Psoas muscle (tissue), 8 donors: ENCODE data around the gene COL5A1. TPM values are rescaled to one million over a fixed set of nuclear protein-coding genes. Genes with fewer than 3 reads are reported as not detected.

Source experiments
- ATAC-seq, 4 donors: fragments of 200-7000 bp; cut with Tn5 transposase; one replicate each; pipeline ENCODE4 v1.9.1; 2020; ENCODE audit warnings: moderate library complexity in 3 of 4, mild to moderate bottlenecking in 2 of 4
- DNase-seq, 2 donors: peaks; one replicate each; pipeline ENCODE4 v3.0.0-alpha.2; 2020
- H3K27ac ChIP-seq: fragments of 200-600 bp; one replicate; pipeline ENCODE4 v1.8.0; 2022
- H3K27me3 ChIP-seq, 3 donors: fragments of 200-600 bp in 1 of 3; one replicate each; pipeline versions ENCODE4 v1.6.1 to v1.8.0; 2013 to 2022; ENCODE audit warnings: low read length in 2 of 3, mild to moderate bottlenecking in 2 of 3, moderate library complexity in 1 of 3; ENCODE audit not compliant: insufficient read depth in 3 of 3
- H3K36me3 ChIP-seq, 2 donors: fragments of 200-600 bp in 1 of 2; one replicate each; pipeline versions ENCODE4 v1.6.1 to v1.8.0; 2013 to 2022; ENCODE audit warnings: low read depth in 1 of 2, mild to moderate bottlenecking in 1 of 2, moderate library complexity in 1 of 2; ENCODE audit not compliant: insufficient read depth in 1 of 2
- H3K4me1 ChIP-seq: fragments of 200-600 bp; one replicate; pipeline ENCODE4 v1.8.0; 2022
- H3K4me3 ChIP-seq: fragments of 200-600 bp; one replicate; pipeline ENCODE4 v1.8.0; 2022; ENCODE audit warnings: mild to moderate bottlenecking
- H3K9me3 ChIP-seq: fragments of 200-600 bp; one replicate; pipeline ENCODE4 v1.8.0; 2022
- WGBS, 3 donors: extraction: QIAGEN DNeasy Blood & Tissue Kit; methylation state at CpG; one replicate each; pipeline versions ENCODE4 v1.1.6 to v1.1.7; 2013; 5-methylcytosine and 5-hydroxymethylcytosine counted together
- intact Hi-C, 2 donors: fragments of 100-400 bp; cut with DNase I; formaldehyde crosslinking; loops; one replicate each; pipeline versions ENCODE4 v1.11.0 to v1.14.2; 2022
- polyA plus RNA-seq, 3 donors: library from polyadenylated mRNA; stranded (reverse); fragments of 200-250 nt; gene quantifications; one replicate each; pipeline ENCODE4 v1.2.3, GENCODE V29; 2013
- total RNA-seq, 4 donors: library from RNA; stranded (reverse); fragmentation: NEBNext Ultra II Directional in 2 of 4; extraction: Animal tissue kit (Norgen Biotek cat#: 25700) in 2 of 4; gene quantifications; one replicate each; pipeline versions ENCODE4 v1.2.1 to v1.2.4, GENCODE V29; 2021 to 2023
- TF ChIP-seq, protein P1 (sequence below): fragments of 200-600 bp; IDR thresholded peaks from one replicate; pipeline ENCODE4 v1.8.0; 2022; ENCODE audit warnings: antibody characterized with exemption
- donor health status: healthy with polysubstance abuse.
- donor health status: DM: no; HTN: no; CAD: no; lungs with moderate emphysema.
- donor health status: Bipolar disorder and iron deficiency.
- donor health status: healthy.
- donor health status: DM: yes; HTN: yes; CAD: no.
- donor health status: DM: no; HTN: no; CAD: no.
- donor health status: DM: no; HTN: no; CAD: no.
- donor health status: DM: yes; HTN: yes; CAD: no.

COL5A1 gene
- total and polyA plus RNA-seq, 7 donors: 1.7 to 11.3 (median 3.4) TPM

DNA sequence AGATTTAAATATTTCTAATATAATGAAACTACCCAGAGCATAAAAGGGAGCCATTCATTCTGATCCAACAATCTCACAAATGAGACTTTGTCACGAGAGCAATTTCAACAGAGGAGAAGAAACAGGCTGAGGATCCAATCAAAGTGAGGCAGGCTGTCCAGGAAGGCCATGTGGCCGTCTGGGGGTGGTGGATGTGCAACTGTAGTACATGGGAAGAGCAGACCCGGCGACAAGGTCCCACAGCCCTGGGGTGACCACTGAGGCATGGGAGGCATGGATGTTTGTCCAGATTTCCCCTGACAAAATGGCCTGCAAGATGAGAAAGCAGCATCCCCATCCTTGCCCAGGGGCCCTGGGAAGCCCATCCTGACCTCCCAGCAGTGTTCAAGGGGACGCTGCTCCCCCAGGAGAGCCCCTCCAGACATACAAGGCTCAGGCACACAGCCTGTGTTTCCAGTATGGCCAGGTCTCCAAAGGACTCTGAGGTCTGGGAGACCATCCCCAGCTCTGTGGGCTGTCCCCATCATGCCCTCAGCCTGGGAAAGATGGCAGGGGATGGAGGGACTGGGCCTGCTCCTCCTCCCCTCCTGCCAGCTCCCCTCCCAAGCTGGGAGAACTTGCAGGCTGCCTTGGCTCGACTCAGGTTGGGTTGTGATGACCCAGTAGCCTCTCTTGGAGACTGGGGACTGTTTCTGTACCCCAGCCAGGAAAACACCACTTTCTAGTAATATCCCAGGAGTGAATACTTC, 211.5 kb downstream of the COL5A1 start:
- peaks cover 0 to 15% (median 4%) of the 10 kb centered on the region in 3 donors for H3K27me3 ChIP-seq
- DNase-seq: no peak
- no peaks in the 10 kb centered on the region for H3K4me1 ChIP-seq
- H3K36me3 ChIP-seq: no peaks in the 10 kb centered on the region
- intact Hi-C loops: no loop called here
- H3K4me3 ChIP-seq: no peak overlapping the region
- 52 to 66% (median 58%) methylated on average over 6 of the region's 6 CpGs for WGBS, 3 donors
- no peak overlapping the region for H3K27ac ChIP-seq
- TF ChIP-seq, protein P1, sequence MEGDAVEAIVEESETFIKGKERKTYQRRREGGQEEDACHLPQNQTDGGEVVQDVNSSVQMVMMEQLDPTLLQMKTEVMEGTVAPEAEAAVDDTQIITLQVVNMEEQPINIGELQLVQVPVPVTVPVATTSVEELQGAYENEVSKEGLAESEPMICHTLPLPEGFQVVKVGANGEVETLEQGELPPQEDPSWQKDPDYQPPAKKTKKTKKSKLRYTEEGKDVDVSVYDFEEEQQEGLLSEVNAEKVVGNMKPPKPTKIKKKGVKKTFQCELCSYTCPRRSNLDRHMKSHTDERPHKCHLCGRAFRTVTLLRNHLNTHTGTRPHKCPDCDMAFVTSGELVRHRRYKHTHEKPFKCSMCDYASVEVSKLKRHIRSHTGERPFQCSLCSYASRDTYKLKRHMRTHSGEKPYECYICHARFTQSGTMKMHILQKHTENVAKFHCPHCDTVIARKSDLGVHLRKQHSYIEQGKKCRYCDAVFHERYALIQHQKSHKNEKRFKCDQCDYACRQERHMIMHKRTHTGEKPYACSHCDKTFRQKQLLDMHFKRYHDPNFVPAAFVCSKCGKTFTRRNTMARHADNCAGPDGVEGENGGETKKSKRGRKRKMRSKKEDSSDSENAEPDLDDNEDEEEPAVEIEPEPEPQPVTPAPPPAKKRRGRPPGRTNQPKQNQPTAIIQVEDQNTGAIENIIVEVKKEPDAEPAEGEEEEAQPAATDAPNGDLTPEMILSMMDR: no peak
- no peak for ATAC-seq
- H3K9me3 ChIP-seq: no peaks in the 10 kb centered on the region

DNA sequence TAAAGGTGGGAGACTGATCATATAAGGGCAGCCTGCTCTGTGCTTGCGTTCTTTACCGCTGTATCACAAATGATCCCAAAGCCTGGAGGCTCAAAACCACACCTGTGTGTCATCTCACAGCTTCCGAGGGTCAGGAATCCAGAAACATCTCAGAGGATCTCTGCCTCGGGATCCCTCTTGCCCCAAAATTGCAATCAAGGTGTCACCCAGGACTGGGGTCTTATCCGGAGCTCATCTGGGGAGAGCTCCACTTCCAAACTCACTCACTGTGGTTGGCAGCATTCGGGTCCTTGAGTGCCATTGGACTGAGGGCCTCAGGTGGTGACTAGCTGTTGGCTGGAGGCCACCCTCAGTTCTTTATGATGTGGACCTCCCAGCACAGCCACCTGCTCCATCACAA, 212.3 kb downstream of the COL5A1 start:
- no peak for ATAC-seq
- no peak for DNase-seq
- H3K9me3 ChIP-seq: no peaks in the 10 kb centered on the region

DNA sequence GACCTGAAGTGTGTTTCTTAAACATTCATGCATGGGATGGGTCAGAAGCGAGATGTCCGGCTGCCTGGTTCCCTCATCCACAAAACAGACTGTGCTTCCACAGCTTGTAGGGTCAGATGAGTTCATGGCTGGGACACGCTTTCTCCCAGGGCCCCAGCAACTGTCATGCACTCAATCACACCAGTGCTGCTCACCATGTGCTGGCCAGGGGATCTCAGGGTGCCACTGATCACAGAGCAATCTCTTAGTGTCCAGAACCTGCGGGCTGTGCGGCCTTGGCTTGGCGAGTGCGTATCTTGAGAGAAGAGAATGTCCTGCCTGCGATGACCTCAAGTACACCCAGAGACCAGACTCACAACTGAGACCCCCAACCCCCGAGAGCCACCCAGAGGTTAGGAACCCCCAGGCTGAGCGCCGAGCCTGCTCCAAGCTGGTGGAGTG, 213.0 kb downstream of the COL5A1 start:
- H3K4me3 ChIP-seq: no peak overlapping the region
- no peaks in the 10 kb centered on the region for H3K9me3 ChIP-seq
- no peaks in the 10 kb centered on the region for H3K36me3 ChIP-seq
- H3K27ac ChIP-seq: no peak overlapping the region
- WGBS, 3 donors: 79 to 89% (median 81%) methylated on average over 11 of the region's 11 CpGs
- intact Hi-C loops: no loop called here
- H3K4me1 ChIP-seq: no peaks in the 10 kb centered on the region
- no peak for ATAC-seq
- TF ChIP-seq, protein P1: no peak
- H3K27me3 ChIP-seq: peaks cover 0 to 16% (median 4%) of the 10 kb centered on the region in 3 donors
- DNase-seq: no peak

More for the DNA sequence above, 212.3 kb downstream of the COL5A1 start:
- intact Hi-C loops: no loop called here
- H3K27me3 ChIP-seq: peaks cover 0 to 16% (median 4%) of the 10 kb centered on the region in 3 donors
- H3K27ac ChIP-seq: no peak overlapping the region
- H3K4me3 ChIP-seq: no peak overlapping the region
- no peaks in the 10 kb centered on the region for H3K36me3 ChIP-seq
- H3K4me1 ChIP-seq: no peaks in the 10 kb centered on the region
- TF ChIP-seq, protein P1: no peak
- 72 to 86% (median 77%) methylated on average over 6 of the region's 6 CpGs for WGBS, 3 donors

DNA sequence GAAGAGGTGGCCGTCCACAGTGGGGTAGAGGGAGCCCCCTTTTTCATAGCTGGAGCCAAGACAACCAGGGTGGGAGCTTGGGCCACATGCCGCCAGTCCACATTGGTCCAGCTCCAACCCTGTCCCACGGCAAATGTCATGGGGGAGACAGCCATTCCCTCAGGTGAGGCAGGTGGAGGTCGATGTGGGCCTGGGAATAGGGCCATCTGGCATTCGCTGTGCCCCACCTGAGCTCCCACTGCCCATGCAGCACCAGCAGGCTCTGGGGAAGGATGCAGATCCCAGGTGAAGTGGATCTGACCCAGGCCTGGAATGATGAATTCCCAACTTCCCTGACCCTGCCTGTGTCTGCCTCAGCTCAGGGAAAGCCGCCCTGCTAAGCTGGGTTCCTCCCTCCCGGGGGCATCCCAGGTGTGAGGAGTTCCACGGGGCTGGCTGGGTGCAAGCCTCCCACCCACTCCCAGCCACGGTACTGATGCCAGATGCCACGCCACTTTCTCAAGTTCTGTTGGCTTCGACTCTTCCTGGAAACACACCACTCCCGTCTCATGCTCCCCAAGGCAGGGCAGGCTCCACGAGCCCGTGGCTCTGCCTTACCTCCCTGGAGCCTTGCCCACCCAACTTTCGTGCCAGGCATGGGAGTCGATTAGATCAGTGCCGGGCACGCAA, 213.8 kb downstream of the COL5A1 start:
- WGBS, 3 donors: 59 to 65% (median 62%) methylated on average over 18 of the region's 18 CpGs
- TF ChIP-seq, protein P1: no peak
- no peak overlapping the region for H3K4me3 ChIP-seq
- no peaks in the 10 kb centered on the region for H3K9me3 ChIP-seq
- intact Hi-C loops: no loop called here
- DNase-seq (no peak), ATAC-seq (no peak)
- no peaks in the 10 kb centered on the region for H3K4me1 ChIP-seq
- peaks cover 0 to 16% (median 2%) of the 10 kb centered on the region in 3 donors for H3K27me3 ChIP-seq
- H3K36me3 ChIP-seq: no peaks in the 10 kb centered on the region
- no peak overlapping the region for H3K27ac ChIP-seq
